ENCODE results near the gene GNAT1.
A peak's percentile ranks its signal among the peaks of the same experiment; 100 is the strongest.
"Not testable (repeated sequence)": the region's sequence is repeated elsewhere in the genome, so short reads cannot be mapped to it uniquely, and the experiment has no call there.

The GNAT1 gene

DNA sequence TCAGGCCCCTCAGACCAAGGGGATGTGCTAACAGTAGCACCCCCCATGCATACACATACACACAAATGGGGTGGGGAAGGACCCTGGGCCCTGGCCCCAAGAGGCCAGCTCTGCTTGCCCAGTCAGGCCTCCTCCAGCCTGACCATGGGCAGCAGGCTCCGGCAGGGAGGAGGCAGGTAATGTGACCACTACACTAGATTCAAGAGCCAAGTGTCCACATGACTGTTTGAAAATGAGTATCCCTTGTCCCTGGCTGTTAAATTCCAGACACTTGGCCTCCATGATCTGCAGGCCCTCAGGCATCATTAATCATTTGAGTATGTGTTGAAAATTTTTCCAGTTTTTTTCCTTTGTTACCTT, 30.7 kb downstream of the GNAT1 start:
- DNase-seq (ENCODE audit: low read depth): no peak

GRCh38 chr3:50224639-50225038, 33.2 kb downstream of the GNAT1 start:
- no peak for DNase-seq (ENCODE audit: low read depth)

DNA sequence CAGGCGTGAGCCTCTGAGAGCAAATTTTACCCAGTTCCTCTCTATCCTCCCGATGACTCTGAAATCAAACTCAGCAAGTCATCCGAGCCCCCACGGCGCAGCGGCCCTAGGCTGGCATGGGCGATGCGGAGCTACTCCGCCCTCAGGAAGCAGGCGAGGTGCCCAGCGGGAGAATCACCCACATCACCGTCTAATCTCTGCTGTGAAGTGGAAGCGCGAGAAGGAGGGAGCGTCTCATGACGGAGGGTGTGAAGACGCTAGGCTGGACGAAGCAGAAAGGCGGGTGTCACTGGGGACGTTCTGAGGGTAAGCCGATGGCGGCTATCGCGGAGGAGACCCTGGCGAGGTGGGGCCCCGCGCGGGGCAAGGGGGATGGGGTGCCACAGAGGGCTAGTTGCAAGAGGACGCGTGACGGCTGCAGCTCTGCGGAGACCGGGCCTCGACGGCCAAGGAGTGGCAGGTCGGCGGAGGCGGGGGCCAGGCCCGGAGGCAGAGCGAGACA, 35.5 kb downstream of the GNAT1 start:
- DNase-seq (ENCODE audit: low read depth): no peak

GRCh38 chr3:50227390-50228183, 36.2 kb downstream of the GNAT1 start:
- no peak for DNase-seq (ENCODE audit: low read depth)

- not testable (repeated sequence) for DNase-seq (ENCODE audit: low read depth)
These were observed 36.9 kb downstream of the GNAT1 start for GRCh38 chr3:50228184-50228763.

- DNase-seq (ENCODE audit: low read depth): no peak
These were observed 38.1 kb downstream of the GNAT1 start for GRCh38 chr3:50229490-50229889.

DNA sequence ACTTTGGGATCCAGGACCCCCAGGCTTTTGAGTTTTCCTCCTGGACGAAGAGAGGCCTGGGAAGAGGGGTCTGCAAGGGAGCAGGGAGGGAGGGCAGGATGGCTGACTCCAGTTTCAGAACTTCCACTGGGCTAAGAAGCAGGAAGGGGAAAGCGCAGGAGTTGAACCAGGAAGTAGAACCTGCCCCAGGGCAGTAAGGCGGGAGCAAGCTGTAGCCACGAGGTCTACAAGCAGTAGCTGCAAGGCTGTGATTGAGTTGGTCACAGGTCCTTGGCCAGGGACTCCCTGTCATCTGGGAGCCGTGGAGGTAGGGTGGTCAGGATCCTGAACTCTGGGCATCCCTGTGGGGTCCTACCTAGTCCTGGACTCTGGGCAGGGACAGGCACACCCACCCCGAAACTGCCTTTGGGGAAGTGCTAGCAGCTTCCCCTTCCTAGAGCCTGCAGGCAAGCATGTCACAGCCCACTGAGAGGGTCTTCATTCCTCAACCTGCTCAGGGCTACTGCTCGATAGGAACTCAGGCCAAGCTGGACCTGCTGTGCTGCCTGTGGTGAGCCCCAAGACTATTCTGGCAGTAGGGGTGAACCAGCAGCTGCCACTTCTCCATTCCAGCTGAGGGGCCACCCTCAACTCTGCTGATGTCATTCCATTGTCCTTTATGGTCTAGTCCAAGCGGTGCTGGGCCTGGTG, 38.8 kb downstream of the GNAT1 start:
- DNase-seq (ENCODE audit: low read depth): no peak

- DNase-seq (ENCODE audit: low read depth): no peak
These were observed 39.4 kb downstream of the GNAT1 start for GRCh38 chr3:50230794-50231125.

GRCh38 chr3:50231581-50231980, 40.2 kb downstream of the GNAT1 start:
- no peak for DNase-seq (ENCODE audit: low read depth)

DNA sequence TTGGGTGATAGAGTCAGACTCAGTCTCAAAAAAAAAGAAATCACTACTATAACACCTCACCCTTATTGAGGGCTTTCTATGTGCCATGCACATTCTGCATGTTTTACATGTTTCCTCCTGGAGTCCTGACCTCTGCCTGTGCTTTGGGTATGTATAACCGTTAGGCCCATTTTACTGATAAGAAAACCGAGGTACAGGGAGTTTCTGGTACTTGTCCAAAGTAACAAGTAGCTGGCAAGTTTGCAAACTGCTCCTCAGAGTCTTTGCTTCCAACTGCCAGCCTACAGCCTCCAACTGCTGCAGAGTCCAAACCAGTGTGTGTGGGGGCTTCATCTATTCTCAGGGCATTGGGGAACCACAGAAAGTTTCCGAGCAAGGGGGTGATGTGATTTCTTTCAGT, 40.9 kb downstream of the GNAT1 start:
- DNase-seq (ENCODE audit: low read depth): no peak

DNA sequence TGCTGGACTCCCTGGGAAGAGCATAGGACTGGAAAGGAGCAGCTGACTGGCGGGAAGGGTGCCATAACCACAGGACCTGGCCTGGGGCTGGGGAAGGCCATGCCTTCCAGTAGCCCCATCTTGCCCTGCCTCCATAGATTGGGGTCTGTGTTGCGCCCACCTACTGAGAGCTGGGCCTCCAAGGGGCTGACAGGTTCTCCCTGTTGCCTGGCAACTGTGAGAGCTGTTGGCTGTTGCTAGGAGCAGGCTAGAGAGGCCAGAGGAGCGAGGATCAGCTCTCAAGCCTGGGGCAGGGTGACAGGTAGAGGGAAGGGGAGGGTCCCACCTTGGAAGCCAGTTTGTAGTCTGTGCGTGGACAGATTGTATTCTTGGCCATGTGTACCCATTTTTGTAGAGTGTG, 41.8 kb downstream of the GNAT1 start:
- no peak for DNase-seq (ENCODE audit: low read depth)

DNA sequence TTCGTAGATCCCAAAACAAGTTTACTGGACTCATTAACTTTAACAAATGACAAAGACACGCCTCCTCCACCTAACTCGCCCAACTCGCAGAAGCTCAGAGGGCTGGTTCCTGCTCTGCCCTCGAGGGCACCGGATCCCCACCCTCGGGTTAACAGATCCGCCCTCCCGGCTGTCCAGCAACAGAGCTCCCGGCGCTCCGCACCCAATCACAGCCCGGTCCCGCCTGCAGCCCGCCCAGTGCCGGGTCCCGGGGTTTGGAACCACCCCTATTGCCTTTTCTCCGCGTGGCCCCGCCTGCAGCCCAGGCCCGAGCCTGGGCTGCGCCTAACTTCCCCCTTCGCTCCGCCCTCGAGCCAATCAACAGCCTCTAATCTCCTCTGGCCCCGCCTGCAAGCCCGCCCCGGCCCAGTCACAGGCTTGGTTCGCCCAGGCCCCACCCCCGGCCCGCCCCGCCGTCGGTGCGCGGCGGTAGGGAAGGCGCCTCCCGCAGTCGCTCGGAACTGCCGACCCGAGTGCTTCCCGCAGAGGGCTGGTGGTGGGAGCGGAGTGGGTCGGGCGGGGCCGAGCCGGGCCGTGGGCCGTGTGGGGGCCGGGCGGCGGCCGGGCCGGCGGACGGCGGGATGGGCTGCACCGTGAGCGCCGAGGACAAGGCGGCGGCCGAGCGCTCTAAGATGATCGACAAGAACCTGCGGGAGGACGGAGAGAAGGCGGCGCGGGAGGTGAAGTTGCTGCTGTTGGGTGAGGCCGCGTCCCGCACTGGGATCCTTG, 44.5 kb downstream of the GNAT1 start, which contains the start of gene GNAI2:
TSS of gene GNAI2 (plus strand) at position 489 of the 768 bp plus-strand sequence. CDS start at position 621, 132 bp downstream.
- DNase-seq (ENCODE audit: low read depth): peak; percentile 84

DNA sequence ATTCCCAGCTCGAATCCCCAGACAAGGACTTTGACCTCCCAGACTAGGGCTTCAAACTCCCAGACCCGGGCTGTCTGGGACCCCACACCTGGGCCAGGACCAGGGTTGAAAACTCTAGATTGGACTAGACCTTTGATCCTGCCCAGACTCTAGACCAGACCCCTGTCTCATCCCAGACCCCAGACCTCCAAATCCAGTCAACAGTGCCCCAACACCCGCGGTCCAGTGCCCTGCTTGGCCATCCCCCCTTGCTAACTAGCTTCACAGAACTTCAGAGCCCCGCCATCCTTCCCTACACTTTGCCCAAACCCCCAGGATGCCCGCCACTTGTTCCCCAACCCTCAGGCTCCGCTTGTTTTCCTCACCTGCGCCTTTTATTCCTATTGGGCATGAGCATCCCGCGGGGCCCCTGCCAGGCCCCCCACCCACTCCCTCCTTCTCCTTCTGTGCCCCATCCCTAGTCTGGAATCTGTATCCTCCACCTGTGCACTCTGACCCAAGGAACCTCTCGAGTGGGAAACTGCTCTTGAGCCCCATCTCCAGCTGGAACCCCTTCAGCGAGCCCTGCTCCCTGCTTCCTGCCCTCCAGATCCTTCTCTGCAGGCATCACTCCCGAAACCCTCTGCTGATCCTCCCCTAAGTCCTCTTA, 45.2 kb downstream of the GNAT1 start:
- DNase-seq (ENCODE audit: low read depth): no peak

- DNase-seq (ENCODE audit: low read depth): no peak
These were observed 45.8 kb downstream of the GNAT1 start for GRCh38 chr3:50237133-50237651.

- DNase-seq (ENCODE audit: low read depth): no peak
These were observed 46.5 kb downstream of the GNAT1 start for GRCh38 chr3:50237754-50238548.

DNA sequence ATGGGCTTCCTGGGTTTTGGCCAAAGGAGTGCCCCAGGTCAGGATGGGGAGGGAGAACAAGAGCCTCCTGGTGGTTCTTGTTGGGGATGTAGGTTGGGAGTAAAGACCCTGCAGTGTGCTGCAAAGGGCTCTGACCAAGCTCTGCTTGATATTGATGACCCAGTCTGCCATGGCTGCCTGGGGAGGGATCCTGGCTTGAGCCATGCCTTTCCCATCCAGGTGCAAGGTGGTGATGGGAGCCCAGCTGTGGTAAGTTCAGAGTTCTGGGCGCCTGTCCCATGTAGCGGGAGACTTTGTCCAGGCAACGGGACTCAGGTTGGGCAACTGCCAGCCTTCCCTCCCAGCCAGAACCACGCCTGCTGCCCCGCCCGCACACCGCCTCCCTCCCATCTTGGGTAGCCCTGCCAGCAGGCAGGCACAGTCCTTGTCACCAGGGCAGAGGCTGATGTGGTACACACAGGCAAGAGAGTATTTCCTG, 47.2 kb downstream of the GNAT1 start:
- no peak for DNase-seq (ENCODE audit: low read depth)

DNA sequence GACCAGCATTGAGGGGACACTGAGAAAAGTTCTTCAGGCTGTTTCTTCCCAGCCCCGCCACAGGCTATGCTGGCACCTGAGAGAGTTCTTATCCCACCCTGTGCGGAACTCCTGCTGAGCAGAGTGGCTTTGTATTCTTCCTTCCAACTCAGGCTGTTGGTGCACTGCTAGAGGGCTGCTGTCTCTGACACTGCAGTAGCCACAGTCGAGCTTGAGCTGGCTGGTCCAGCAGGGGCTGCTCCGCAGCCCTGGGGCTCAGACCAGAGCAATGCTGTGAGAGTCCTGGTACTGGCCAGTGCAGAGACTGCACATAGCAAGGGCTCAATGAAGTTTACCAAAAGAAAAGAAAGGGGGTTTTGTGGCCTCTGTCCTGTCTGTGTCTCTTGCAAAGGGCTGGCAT, 48.2 kb downstream of the GNAT1 start:
- DNase-seq (ENCODE audit: low read depth): no peak

DNA sequence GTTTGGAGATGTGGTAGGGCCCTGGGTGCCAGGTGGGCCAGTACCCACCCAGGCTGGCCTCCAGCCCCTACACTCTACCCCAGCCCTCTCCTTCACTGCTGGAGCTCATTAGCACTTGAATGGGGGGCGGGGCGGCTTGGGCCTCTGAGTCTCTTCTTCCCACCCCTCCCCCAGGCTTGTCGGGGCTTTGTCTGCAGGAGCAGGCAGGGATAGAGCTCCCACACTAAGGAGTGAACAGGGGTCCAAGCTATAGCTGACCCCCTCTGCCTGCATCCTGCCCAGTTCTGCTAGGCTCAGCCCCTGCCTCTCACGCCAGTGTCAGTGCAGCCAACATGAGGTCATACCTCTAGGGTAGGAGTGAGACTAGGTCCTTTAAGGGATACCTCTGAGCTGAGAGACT, 49.8 kb downstream of the GNAT1 start:
- no peak for DNase-seq (ENCODE audit: low read depth)

GRCh38 chr3:50241713-50242380, 50.4 kb downstream of the GNAT1 start:
- no peak for DNase-seq (ENCODE audit: low read depth)

DNA sequence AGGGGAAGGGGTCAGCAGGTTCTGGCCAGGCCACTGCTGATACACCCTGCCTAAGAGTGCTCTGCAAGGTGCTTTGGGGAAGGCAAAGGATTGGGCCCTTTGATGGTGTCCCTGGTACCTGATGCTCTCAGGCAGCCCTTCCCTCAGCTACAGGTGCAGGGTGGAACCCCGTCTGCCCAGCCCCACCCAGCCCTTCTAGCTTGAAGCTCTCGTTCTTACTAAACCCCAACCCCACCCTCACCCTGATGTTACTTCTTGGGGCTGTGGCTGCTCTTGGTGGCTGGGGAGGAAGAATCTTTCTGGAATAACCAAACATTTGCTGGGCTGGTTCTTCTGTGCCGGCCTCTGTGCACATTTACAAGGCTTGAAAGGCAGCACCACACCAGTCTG, 51.0 kb downstream of the GNAT1 start:
- DNase-seq (ENCODE audit: low read depth): no peak

Measured in non-pigmented ciliary epithelial cell (primary cell).